Fibroblast of pulmonary artery (primary cell): Measurements from ENCODE around the gene TRIM62.

Source experiments
- DNase-seq: peaks from one replicate; pipeline ENCODE4 v3.0.0-alpha.2; 2010; ENCODE audit warnings: low read depth
- H3K4me3 ChIP-seq: replicated peaks from 2 replicates; pipeline ENCODE4 v1.5.1; 2011; ENCODE audit warnings: low read depth, mild to moderate bottlenecking, control low read depth, low read length, moderate library complexity
- TF ChIP-seq, protein P1 (sequence below): IDR thresholded peaks from 2 replicates; pipeline ENCODE4 v1.5.1; 2011; ENCODE audit warnings: mild to moderate bottlenecking, control low read depth, low read length, inconsistent platforms; ENCODE audit errors: missing control alignments

Gene TRIM62

DNA sequence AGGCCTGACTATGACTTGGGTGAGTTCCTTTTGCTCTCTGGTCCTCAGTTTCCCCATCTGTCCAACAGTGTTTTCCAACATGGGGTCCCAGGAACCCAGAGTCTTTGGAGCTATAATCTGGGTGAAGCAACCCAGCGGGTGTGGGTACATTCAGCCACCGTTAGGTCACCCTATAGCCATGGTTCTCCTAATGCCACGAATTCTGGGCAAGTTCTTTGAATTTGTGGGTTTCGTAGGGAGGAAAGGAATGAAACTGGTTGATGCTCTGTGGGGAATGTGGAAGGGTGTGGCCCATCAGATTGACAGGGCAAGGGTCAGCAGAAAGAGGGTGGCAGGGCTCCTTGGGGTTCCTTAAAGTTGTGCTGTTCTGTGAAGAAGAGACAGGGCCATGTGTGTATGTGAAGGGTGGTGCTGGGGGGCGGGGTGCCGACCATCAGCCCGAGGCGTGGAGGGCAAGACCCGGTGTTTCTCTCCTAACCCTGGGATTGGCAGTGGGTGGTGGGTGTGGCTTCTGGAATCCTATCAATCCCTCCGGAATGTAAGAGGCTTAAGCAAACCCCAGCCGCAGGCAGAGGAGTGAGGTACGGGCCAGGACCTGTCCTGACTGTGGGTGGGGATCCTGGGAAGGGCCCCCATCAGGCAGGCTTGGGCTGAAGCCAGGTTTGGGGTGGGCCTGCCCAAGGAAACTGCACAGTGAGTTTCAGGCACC is 39.0 kb upstream of the TRIM62 start:
- TF ChIP-seq, protein P1, sequence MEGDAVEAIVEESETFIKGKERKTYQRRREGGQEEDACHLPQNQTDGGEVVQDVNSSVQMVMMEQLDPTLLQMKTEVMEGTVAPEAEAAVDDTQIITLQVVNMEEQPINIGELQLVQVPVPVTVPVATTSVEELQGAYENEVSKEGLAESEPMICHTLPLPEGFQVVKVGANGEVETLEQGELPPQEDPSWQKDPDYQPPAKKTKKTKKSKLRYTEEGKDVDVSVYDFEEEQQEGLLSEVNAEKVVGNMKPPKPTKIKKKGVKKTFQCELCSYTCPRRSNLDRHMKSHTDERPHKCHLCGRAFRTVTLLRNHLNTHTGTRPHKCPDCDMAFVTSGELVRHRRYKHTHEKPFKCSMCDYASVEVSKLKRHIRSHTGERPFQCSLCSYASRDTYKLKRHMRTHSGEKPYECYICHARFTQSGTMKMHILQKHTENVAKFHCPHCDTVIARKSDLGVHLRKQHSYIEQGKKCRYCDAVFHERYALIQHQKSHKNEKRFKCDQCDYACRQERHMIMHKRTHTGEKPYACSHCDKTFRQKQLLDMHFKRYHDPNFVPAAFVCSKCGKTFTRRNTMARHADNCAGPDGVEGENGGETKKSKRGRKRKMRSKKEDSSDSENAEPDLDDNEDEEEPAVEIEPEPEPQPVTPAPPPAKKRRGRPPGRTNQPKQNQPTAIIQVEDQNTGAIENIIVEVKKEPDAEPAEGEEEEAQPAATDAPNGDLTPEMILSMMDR: no peak
- DNase-seq: no peak
- H3K4me3 ChIP-seq: no peak overlapping the region

DNA sequence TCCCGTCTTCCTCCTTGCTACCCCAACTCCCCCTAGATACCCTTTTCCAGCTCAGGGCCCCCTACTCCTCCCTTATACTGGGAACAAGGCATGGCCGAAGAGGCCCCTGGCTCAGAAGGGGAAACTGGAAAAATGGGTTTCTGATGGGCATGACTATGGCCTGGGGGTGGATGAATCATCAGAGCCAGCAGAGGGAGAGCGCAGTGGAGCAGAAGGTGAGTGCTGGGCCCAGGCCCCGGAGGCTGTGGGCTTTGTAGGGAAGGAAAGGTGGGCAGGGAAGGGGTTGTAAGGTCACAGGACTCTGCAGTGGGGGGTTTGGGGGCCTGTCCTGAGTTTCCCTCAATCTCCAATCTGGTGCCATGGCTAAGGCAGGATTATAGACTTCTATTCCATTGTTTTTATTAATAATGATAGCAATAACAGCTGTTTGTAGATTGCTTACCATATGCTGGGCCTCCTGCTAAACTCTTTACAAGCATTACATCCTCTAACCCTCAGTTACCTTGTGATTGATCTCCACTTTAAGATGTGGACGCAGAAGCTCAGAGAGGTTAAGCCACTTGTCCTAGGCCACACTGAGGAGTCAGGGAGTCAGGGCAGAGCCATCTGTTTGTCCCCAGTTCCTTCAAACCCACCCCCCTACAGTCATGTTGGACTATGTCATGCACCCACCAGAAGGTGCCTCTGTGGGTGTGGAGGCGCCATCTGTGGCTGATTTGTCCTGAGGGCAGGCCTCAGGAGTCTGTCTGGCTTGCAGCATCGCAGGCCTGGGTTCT is 38.2 kb upstream of the TRIM62 start:
- TF ChIP-seq, protein P1: no peak
- DNase-seq: no peak
- no peak overlapping the region for H3K4me3 ChIP-seq

DNA sequence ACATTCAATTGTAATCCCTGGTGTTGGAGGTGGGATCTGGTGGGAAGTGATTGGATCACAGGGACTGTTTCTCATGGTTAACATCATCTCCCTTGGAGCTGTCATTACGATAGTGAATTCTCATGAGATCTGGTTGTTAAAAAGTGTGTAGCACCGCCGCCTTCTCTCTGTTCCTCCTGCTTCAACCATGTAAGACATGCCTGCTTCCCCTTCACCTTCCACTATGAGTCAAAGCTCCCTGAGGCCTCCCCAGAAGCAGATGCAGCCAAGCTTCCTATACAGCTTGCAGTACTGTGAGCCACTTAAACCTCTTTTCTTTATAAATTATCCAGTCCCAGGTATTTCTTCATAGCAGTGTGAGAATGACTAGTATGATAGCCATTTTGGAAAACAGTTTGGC is 30.1 kb upstream of the TRIM62 start:
- H3K4me3 ChIP-seq: no peak overlapping the region
- DNase-seq: no peak
- TF ChIP-seq, protein P1: no peak

DNA sequence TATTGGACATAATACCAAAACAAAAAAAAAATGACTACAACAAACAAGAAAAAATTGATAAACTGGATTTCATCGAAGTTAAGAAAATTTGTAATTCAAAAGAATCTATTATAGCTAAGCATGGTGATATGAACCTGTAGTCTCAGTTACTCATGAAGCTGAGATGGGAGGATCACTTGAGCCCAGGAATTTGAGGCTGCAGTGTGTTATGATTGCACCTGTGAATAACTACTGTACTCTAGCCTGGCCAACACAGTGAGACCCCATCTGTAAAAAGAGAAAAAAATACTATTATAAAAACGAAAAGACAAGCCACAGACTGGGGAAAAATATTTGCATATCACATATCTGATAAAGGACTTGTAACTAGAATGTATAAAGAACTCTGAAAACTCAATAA is 24.5 kb upstream of the TRIM62 start:
- no peak overlapping the region for H3K4me3 ChIP-seq
- DNase-seq: no peak
- TF ChIP-seq, protein P1: no peak

DNA sequence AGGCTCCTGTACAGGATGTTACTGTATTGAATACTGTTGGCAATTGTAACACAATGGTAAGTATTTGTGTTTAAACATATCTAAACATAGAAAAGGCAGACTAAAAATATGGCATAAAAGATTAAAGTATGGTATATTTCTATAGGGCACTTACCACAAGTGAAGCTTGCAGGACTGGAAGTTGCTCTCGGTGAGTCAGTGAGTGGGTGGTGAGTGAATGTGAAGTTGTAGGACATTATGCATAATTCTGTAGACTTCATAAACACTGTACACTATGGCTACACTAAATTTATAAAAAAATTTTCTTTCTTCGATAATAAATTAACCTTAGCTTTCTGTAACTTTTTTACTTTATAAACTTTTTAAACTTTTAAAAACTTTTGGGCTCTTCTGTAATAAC is 13.7 kb upstream of the TRIM62 start:
- TF ChIP-seq, protein P1: no peak
- H3K4me3 ChIP-seq: no peak overlapping the region
- no peak for DNase-seq

DNA sequence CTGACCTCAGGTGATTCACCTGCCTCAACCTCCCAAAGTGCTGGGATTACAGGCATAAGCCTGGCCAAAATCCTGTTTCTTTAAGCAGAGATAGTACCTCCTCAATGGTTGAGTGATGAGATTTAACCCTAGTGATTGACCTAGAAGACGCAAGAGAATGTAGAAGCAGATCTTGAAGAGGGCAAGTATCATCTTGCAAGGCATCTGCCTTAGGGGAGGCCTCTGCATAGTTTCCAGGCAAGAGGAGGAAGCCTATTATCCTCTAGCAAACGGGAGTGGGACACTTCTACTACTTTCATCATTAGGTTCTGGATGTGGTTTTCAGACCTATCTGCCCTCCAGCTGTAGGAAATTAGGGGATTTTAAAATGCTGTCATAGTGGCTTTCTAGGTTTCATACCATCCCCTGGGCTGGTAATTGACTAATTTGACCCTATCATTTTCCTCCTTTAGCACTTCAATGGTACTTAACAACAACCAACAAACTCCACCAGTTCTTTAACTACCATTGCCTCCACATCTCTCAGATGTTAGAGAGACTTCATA is 10.0 kb upstream of the TRIM62 start:
- no peak overlapping the region for H3K4me3 ChIP-seq
- TF ChIP-seq, protein P1: no peak
- DNase-seq: no peak
